GM18519 (cell line): ENCODE measurements around the gene SMC1A.
"Not testable (repeated sequence)": the region's sequence is repeated elsewhere in the genome, so short reads cannot be mapped to it uniquely, and the experiment has no call there.

Experiments
- ATAC-seq: cut with Tn5 transposase; IDR thresholded peaks from one replicate; pipeline ENCODE4 v1.9.1; 2021; ENCODE audit warnings: mild to moderate bottlenecking, moderate library complexity; ENCODE audit not compliant: unreplicated experiment, low FRiP score

SMC1A gene

GRCh38 chrX:53429755-53430154 lies 7.3 kb upstream of the SMC1A start:
- no peak for ATAC-seq

- no peak for ATAC-seq
Observed at GRCh38 chrX:53422861-53423306, 430 bp upstream of the SMC1A start, which contains the start of gene RIBC1. Gene RIBC1, plus strand, starts transcription at chrX:53422873. Its CDS starts 3,404 bp downstream, at chrX:53426277.

- ATAC-seq: no peak
Observed at GRCh38 chrX:53421772-53422085, 725 bp downstream of the SMC1A start.

GRCh38 chrX:53421125-53421524 lies 1.3 kb downstream of the SMC1A start:
- no peak for ATAC-seq

GRCh38 chrX:53420351-53420750 lies 2.1 kb downstream of the SMC1A start:
- ATAC-seq: not testable (repeated sequence)

- no peak for ATAC-seq
Observed at GRCh38 chrX:53412446-53412845, 10.0 kb downstream of the SMC1A start.

- ATAC-seq: no peak
Observed at GRCh38 chrX:53403535-53403934, 18.9 kb downstream of the SMC1A start.

GRCh38 chrX:53398216-53398615 lies 24.2 kb downstream of the SMC1A start:
- ATAC-seq: no peak

- ATAC-seq: no peak
Observed at GRCh38 chrX:53395605-53396298, 26.7 kb downstream of the SMC1A start.

- no peak for ATAC-seq
Observed at GRCh38 chrX:53383376-53384076, 38.9 kb downstream of the SMC1A start.

- ATAC-seq: no peak
Observed at GRCh38 chrX:53379747-53380146, 42.7 kb downstream of the SMC1A start.

GRCh38 chrX:53379008-53379710 lies 43.3 kb downstream of the SMC1A start:
- no peak for ATAC-seq

GRCh38 chrX:53377464-53377863 lies 45.0 kb downstream of the SMC1A start:
- ATAC-seq: no peak

GRCh38 chrX:53376888-53377287 lies 45.6 kb downstream of the SMC1A start:
- no peak for ATAC-seq

- no peak for ATAC-seq
Observed at GRCh38 chrX:53374923-53375322, 47.5 kb downstream of the SMC1A start.

GRCh38 chrX:53374222-53374820 lies 48.1 kb downstream of the SMC1A start:
- ATAC-seq: no peak

GRCh38 chrX:53373307-53373706 lies 49.1 kb downstream of the SMC1A start:
- no peak for ATAC-seq

GRCh38 chrX:53366454-53366853 lies 56.0 kb downstream of the SMC1A start:
- not testable (repeated sequence) for ATAC-seq

GRCh38 chrX:53362449-53362848 lies 60.0 kb downstream of the SMC1A start:
- ATAC-seq: no peak

- no peak for ATAC-seq
Observed at GRCh38 chrX:53357799-53358530, 64.5 kb downstream of the SMC1A start.
